NCI-H2227 treated with DMSO at 0.1 percent for 48 hours (cell line): ENCODE data around the gene TLCD1.

Source experiments
- DNase-seq: peaks from one replicate; lab custom pipeline; 2025; lab: John Stamatoyannopoulos, UW

The TLCD1 gene

DNA sequence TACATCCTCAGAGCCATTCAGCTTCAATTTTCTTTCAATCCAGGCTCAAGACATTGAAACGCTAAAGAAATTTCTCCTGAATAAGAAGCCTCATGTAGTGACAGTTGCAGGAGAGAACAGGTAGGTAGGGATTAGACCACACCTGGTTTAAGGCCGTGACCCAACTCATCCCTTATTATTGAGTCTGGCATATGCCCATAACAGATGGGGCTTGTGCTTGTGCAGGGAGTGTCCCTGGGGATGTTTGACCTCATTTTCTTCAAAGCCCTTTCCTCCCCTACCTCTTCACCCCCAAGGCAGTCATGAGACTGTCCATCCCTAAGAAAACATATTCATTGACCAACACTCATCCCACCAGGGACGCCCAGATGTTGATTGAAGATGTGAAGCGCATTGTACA, 39.7 kb downstream of the TLCD1 start:
- no peak for DNase-seq

DNA sequence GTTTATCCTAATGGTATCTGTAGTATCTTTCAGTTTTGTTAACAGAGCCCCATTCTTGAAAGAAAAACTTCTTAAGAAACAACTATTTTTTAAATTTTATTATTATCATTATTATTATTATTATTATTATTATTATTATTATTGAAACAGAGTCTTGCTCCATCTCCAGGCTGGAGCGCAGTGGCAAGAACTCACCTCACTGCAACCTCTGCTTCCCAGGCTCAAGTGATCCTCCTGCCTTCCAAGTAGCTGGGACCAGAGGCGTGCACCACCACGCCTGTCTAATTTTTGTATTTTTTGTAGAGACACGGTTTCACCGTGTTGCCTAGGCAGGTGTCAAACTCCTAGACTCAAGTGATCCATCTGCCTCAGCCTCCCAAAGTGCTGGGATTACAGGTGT, 40.7 kb downstream of the TLCD1 start:
- DNase-seq, result no peak

DNA sequence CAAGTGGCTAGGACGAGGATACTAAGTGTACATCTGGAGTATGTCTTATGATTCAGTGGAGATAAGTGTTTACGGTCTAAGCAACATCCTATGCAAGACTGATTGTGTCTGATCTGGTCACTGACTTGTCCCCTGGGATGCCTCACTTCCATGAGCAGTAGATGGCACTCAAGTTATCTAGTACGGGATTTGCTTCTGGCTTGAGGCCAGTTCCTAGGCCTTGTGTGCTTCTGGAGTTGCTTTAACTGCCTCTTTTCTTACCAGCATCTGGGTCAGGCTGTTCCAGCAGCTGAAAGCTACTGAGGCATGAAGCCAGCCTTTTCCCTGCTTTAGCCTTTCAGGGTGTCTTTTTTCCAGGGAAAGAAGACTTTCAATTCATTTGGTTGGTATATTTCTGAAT, 41.1 kb downstream of the TLCD1 start:
- DNase-seq, result no peak

DNA sequence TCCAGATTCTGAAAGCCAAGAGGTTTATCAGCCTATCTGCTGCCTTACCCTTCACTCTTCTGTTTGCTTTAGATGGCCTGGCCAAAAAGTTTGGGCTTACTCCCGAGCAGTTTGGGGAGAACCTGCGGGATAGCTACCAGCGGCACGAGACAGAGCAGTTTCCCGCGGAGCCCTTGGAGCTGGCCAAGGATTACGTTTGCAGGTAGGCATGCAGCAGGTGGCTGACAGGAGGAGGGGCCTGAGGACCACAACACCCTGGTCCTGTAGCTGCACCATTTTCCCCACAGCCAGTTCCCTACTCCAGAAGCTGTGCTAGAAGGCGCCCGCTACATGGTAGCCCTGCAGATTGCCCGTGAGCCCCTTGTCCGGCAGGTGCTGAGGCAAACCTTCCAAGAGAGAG, 43.4 kb downstream of the TLCD1 start:
- DNase-seq, result no peak

DNA sequence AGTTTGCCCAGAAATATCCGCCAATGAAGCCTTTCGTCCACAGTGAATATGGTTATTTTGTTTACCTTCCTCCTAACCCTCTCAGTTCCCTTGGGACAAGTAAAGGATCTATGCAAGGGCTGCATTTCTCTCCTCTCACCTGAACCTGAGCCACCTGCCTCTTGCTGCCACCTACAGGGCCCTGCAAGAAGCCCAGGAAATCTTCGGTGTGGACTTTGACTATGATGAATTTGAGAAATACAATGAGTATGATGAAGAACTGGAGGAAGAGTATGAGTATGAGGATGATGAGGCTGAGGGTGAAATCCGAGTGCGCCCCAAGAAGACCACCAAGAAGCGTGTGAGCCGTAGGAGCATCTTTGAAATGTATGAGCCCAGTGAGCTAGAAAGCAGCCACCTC, 50.1 kb downstream of the TLCD1 start:
- DNase-seq, result no peak

DNA sequence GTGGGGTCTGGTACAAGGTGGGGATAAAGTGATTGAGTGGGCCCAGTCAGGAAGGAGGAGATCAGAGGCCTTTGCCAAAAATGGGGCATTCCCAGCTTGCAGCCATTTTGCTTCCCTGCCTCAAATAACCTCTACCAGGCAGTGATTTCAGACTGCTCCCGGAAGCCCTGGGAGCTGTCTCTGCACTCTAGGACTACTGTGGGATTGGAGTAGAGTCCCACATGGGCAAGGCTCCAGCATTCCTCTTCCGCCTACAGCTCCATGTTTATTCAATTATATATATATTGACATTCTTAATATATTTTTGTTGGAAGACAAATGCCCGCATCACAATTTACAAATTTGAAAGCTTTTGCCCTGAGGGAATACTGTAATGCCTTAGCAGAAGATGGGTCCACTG, 50.5 kb downstream of the TLCD1 start:
- DNase-seq, result no peak
